SK-N-MC (cell line): ENCODE data around the gene HSP90AB1.

Experiments used
- EZH2 ChIP-seq: fragments of 200-600 bp; sonication (generic); IDR thresholded peaks from one replicate; pipeline ENCODE4 v1.6.1; 2017; ENCODE audit warnings: antibody characterized with exemption
- POLR2AphosphoS5 ChIP-seq: IDR thresholded peaks from 2 replicates; pipeline ENCODE4 v1.6.1; 2012; ENCODE audit warnings: mild to moderate bottlenecking, low read depth, low read length, borderline replicate concordance

DNA sequence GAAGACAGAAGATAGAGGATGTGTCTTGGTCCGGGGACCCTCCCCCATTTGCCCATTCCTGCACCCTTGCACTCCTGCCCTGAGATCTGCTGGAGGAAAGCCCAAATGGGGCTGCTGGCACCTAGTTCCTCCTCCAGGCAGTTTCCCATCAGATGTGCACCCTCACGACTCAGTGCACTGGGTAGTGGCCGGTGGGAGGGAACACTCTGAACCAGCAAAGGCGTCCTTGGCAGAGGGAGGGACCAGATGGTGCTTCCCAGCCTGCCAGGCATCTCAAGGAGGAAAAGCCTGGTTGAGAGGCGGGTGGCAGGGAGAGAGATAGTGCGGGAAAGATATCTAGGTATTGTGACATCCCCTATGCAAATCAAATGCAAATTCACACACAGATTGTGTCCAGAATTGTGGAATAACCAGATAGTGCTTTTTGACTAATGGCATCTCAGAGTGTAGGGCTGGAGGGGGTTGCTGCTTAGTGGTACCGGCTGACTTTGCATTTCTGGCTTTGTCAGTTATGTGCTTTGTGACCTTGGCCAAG is 42.9 kb downstream of the HSP90AB1 start:
- TF ChIP-seq POLR2AphosphoS5 (no peak), EZH2 (no peak)
